UCSD-AML1 (cell line): ENCODE results near the gene IVNS1ABP.
"Not testable (repeated sequence)": the region's sequence is repeated elsewhere in the genome, so short reads cannot be mapped to it uniquely, and the experiment has no call there.

Experiments
- DNase-seq: peaks from one replicate; lab custom pipeline; 2025; ENCODE audit not compliant: unreplicated experiment; lab: John Stamatoyannopoulos, UW

Gene IVNS1ABP

GRCh38 chr1:185334182-185334581, 17.1 kb upstream of the IVNS1ABP start:
- DNase-seq: no peak

GRCh38 chr1:185328255-185328654, 11.2 kb upstream of the IVNS1ABP start:
- DNase-seq: no peak

- no peak for DNase-seq
Observed at GRCh38 chr1:185325413-185325812, 8.4 kb upstream of the IVNS1ABP start.

- DNase-seq: no peak
Observed at GRCh38 chr1:185324118-185324517, 7.1 kb upstream of the IVNS1ABP start.

GRCh38 chr1:185322636-185323035, 5.6 kb upstream of the IVNS1ABP start:
- DNase-seq: no peak

- not testable (repeated sequence) for DNase-seq
Observed at GRCh38 chr1:185321653-185322221, 4.7 kb upstream of the IVNS1ABP start.

GRCh38 chr1:185321104-185321503, 4.1 kb upstream of the IVNS1ABP start:
- not testable (repeated sequence) for DNase-seq

- no peak for DNase-seq
Observed at GRCh38 chr1:185319139-185319475, 2.1 kb upstream of the IVNS1ABP start.

GRCh38 chr1:185318431-185319138, 1.5 kb upstream of the IVNS1ABP start:
- DNase-seq: no peak

- DNase-seq: no peak
Observed at GRCh38 chr1:185317886-185318310, 855 bp upstream of the IVNS1ABP start.

GRCh38 chr1:185316163-185317033, 645 bp downstream of the IVNS1ABP start:
- peak; percentile 82 for DNase-seq

GRCh38 chr1:185315445-185316071, 1.5 kb downstream of the IVNS1ABP start:
- no peak for DNase-seq

GRCh38 chr1:185314411-185314810, 2.6 kb downstream of the IVNS1ABP start:
- no peak for DNase-seq

- no peak for DNase-seq
Observed at GRCh38 chr1:185312361-185313138, 4.5 kb downstream of the IVNS1ABP start.

GRCh38 chr1:185311589-185312225, 5.3 kb downstream of the IVNS1ABP start:
- DNase-seq: no peak

- no peak for DNase-seq
Observed at GRCh38 chr1:185309566-185309965, 7.5 kb downstream of the IVNS1ABP start.

- no peak for DNase-seq
Observed at GRCh38 chr1:185308126-185308525, 8.9 kb downstream of the IVNS1ABP start.

GRCh38 chr1:185305419-185305818, 11.6 kb downstream of the IVNS1ABP start:
- DNase-seq: no peak

GRCh38 chr1:185300152-185300551, 16.9 kb downstream of the IVNS1ABP start:
- no peak for DNase-seq

- no peak for DNase-seq
Observed at GRCh38 chr1:185297982-185298381, 19.1 kb downstream of the IVNS1ABP start.
